IMR-90 (cell line): ENCODE results near the gene SPATS2L. TPM values are rescaled to one million over a fixed set of nuclear protein-coding genes. Genes with fewer than 3 reads are reported as not detected.
A peak's percentile ranks its signal among the peaks of the same experiment; 100 is the strongest.

Source experiments
- ATAC-seq: fragments of 200-7000 bp; cut with Tn5 transposase; 2 replicates; pipeline ENCODE4 v1.9.1; 2020; ENCODE audit warnings: low read depth, mild to moderate bottlenecking, moderate library complexity
- BruUV-seq: library from RNA; stranded (reverse); fragments of 400-500 nt; replicated peaks from 2 replicates; lab custom pipeline; 2021; lab: Mats Ljungman, UMichigan
- CTCF ChIA-PET: fragments of 300-600 bp; formaldehyde crosslinking; extraction: SDS; loops from one replicate; lab custom pipeline; 2021; ENCODE audit warnings: antibody characterized with exemption; lab: Yijun Ruan, JAX
- POLR2A ChIA-PET: fragments of 300-600 bp; sonication (Branson Sonifier 250); formaldehyde crosslinking; loops from one replicate; lab custom pipeline; 2022; ENCODE audit warnings: antibody characterized with exemption; ENCODE audit not compliant: unreplicated experiment; lab: Charles Lee
- DNase-seq: peaks from one replicate; pipeline ENCODE4 v3.0.0; 2013
- H2AFZ ChIP-seq: replicated peaks from 2 replicates; pipeline ENCODE3; 2013; ENCODE audit warnings: low read length, mild to moderate bottlenecking; ENCODE audit not compliant: poor library complexity
- H2AK5ac ChIP-seq: 2 replicates; pipeline ENCODE4 v1.6.1; 2013; ENCODE audit warnings: low read depth, low read length, inconsistent platforms
- H2AK9ac ChIP-seq: replicated peaks from 2 replicates; pipeline ENCODE3; 2013; ENCODE audit warnings: mild to moderate bottlenecking, low read depth, low read length, moderate library complexity; ENCODE audit not compliant: poor library complexity
- H2BK120ac ChIP-seq: 2 replicates; pipeline ENCODE4 v1.6.1; 2013; ENCODE audit warnings: low read depth, low read length, inconsistent platforms
- H2BK15ac ChIP-seq: 3 replicates; pipeline ENCODE4 v1.6.1; 2013; ENCODE audit warnings: low read depth, low read length, inconsistent platforms
- H2BK20ac ChIP-seq: 2 replicates; pipeline ENCODE4 v1.6.1; 2013; ENCODE audit warnings: low read depth, mild to moderate bottlenecking, inconsistent platforms, low read length, moderate library complexity
- H2BK5ac ChIP-seq: 2 replicates; pipeline ENCODE4 v1.6.1; 2013; ENCODE audit warnings: mild to moderate bottlenecking, low read depth, low read length, inconsistent platforms; ENCODE audit not compliant: poor library complexity, severe bottlenecking
- H3K14ac ChIP-seq: replicated peaks from 2 replicates; pipeline ENCODE4 v1.6.1; 2013; ENCODE audit warnings: low read depth, low read length, inconsistent platforms
- H3K18ac ChIP-seq: 2 replicates; pipeline ENCODE4 v1.6.1; 2013; ENCODE audit warnings: low read depth, low read length, control low read depth
- H3K23ac ChIP-seq: 2 replicates; pipeline ENCODE4 v1.6.1; 2013; ENCODE audit warnings: low read depth, low read length, inconsistent platforms
- H3K27ac ChIP-seq: 2 replicates; pipeline ENCODE4 v1.5.1; 2013; ENCODE audit warnings: mild to moderate bottlenecking, control low read depth, low read length; ENCODE audit not compliant: insufficient read depth
- H3K27me3 ChIP-seq: 2 replicates; pipeline ENCODE4 v1.6.1; 2013; ENCODE audit warnings: low read length; ENCODE audit not compliant: control insufficient read depth, insufficient read depth
- H3K36me3 ChIP-seq: 2 replicates; pipeline ENCODE4 v1.6.1; 2013; ENCODE audit warnings: low read length, mixed read lengths; ENCODE audit not compliant: control insufficient read depth, insufficient read depth
- H3K4ac ChIP-seq: 2 replicates; pipeline ENCODE4 v1.6.1; 2013; ENCODE audit warnings: low read depth, low read length, inconsistent platforms
- H3K4me1 ChIP-seq: 2 replicates; pipeline ENCODE4 v1.6.1; 2013; ENCODE audit warnings: low read length, mixed read lengths; ENCODE audit not compliant: control insufficient read depth, insufficient read depth
- H3K4me2 ChIP-seq: 2 replicates; pipeline ENCODE4 v1.6.1; 2013; ENCODE audit warnings: low read depth, mild to moderate bottlenecking, control low read depth, low read length, moderate library complexity
- H3K4me3 ChIP-seq: 2 replicates; pipeline ENCODE4 v1.5.1; 2013; ENCODE audit warnings: low read depth, mild to moderate bottlenecking, control low read depth, low read length, moderate library complexity; ENCODE audit not compliant: insufficient read depth
- H3K56ac ChIP-seq: 2 replicates; pipeline ENCODE4 v1.6.1; 2013; ENCODE audit warnings: low read length, inconsistent platforms; ENCODE audit not compliant: insufficient read depth; ENCODE audit errors: extremely low read depth
- H3K79me1 ChIP-seq, 2 experiments: 2 replicates each; pipeline ENCODE4 v1.6.1; 2013; ENCODE audit warnings: low read length in 2 of 2, inconsistent platforms in 1 of 2, low read depth in 1 of 2
- H3K9ac ChIP-seq: 2 replicates; pipeline ENCODE4 v1.6.1; 2013; ENCODE audit warnings: low read depth, low read length, control low read depth
- H3K9me1 ChIP-seq: 2 replicates; pipeline ENCODE4 v1.6.1; 2013; ENCODE audit warnings: low read length, inconsistent platforms; ENCODE audit not compliant: insufficient read depth
- H3K9me3 ChIP-seq: 2 replicates; pipeline ENCODE4 v1.6.1; 2013; ENCODE audit warnings: low read length; ENCODE audit not compliant: control insufficient read depth, insufficient read depth
- H4K20me1 ChIP-seq: 2 replicates; pipeline ENCODE4 v1.6.1; 2013; ENCODE audit warnings: low read length, inconsistent platforms; ENCODE audit not compliant: insufficient read depth
- H4K5ac ChIP-seq: 2 replicates; pipeline ENCODE4 v1.6.1; 2013; ENCODE audit warnings: mild to moderate bottlenecking, low read depth, low read length, control low read depth
- H4K8ac ChIP-seq, 2 experiments: 2 replicates each; pipeline ENCODE4 v1.6.1; 2013; ENCODE audit warnings: low read depth in 2 of 2, low read length in 2 of 2, control low read depth in 1 of 2, inconsistent platforms in 1 of 2
- H4K91ac ChIP-seq: 2 replicates; pipeline ENCODE4 v1.6.1; 2013; ENCODE audit warnings: low read depth, low read length, inconsistent platforms; ENCODE audit not compliant: insufficient read depth
- MAZ ChIP-seq: IDR thresholded peaks from 2 replicates; pipeline ENCODE4 v1.6.1; 2012; ENCODE audit warnings: low read depth, mild to moderate bottlenecking, low read length, improper control_type of control experiment, moderate library complexity, borderline replicate concordance
- MXI1 ChIP-seq: IDR thresholded peaks from 2 replicates; pipeline ENCODE4 v1.6.1; 2012; ENCODE audit warnings: low read depth, mild to moderate bottlenecking, low read length, moderate library complexity, borderline replicate concordance
- POLR2A ChIP-seq: IDR thresholded peaks from 2 replicates; pipeline ENCODE4 v1.6.1; 2012; ENCODE audit warnings: mild to moderate bottlenecking, low read depth, low read length
- WGBS, 2 experiments: methylation state at CpG; one replicate each; pipeline versions ENCODE4 v1.1.5 to v1.1.7; 2013; ENCODE audit warnings: missing lambda C conversion rate in 2 of 2; ENCODE audit not compliant: insufficient read length in 1 of 2; ENCODE audit errors: extremely low coverage in 2 of 2; 5-methylcytosine and 5-hydroxymethylcytosine counted together
- dilution Hi-C: fragments of 300-500 bp; cut with HindIII; formaldehyde crosslinking; loops from one replicate; pipeline ENCODE4 v1.14.3; 2018; ENCODE audit warnings: low sequenced_read_pairs; ENCODE audit not compliant: unreplicated experiment
- in situ Hi-C: fragments of 300-500 bp; cut with MboI; formaldehyde crosslinking; loops from 3 replicates; pipeline ENCODE4 v1.14.3; 2019; ENCODE audit warnings: low sequenced_read_pairs, inconsistent platforms, mixed read lengths
- intact Hi-C: fragments of 100-400 bp; cut with micrococcal nuclease; formaldehyde crosslinking; loops from 2 replicates; pipeline ENCODE4 v1.10.0; 2022
- polyA plus RNA-seq, 3 experiments: library from polyadenylated mRNA; depleted of rRNA; stranded (reverse); fragments of >200 nt; gene quantifications; 2 replicates each; pipeline ENCODE4 v1.2.3, GENCODE V29; 2012; ENCODE audit warnings: low replicate concordance in 1 of 3
- total RNA-seq: library from RNA; depleted of rRNA; stranded (reverse); fragments of >200 nt; gene quantifications from 2 replicates; pipeline ENCODE4 v1.2.3, GENCODE V29; 2012

SPATS2L gene
- total and polyA plus RNA-seq, 2 of the 4 experiments (the other 2 are of a cell fraction), result 118 to 155 TPM

DNA sequence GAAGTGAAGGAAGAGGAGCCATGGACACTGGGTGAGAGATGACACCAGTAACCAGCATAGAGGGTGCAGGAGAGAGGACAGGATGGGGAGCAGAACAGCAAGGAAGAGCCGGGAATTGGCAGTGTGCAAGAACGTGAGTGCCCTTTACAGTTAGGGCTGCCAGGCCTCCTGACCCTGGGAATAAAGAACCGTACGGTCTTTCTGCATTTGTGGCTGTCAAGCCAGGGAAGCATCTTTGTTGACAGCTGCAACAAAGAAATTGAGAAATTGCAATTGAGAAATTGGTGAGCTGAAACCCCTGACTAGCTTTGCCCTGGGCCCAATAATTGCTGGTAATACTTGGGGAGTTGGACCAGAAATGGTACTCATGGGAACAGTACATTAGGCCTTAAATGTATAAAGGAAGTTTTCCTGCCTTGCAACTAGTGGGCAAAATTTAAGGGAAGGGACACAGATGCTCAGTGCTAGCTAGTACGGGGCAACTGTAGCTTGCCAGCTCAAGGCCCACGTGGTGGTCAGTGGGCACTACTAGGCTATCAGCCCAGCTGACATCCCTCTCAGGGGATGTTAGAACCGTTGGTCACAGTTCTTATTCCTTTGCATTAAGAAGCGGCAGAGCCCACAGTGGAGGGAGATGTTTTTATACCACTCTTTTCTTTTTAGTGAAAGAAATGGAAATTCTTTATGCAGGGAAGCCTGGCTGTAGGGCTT is 146.8 kb downstream of the SPATS2L start:
- Histone ChIP-seq H3K18ac (no peak overlapping the region), H3K4ac (no peak overlapping the region), H3K9me1 (peaks cover 24% of the 10 kb centered on the region), H4K5ac (no peak overlapping the region), H2AK9ac (no peak overlapping the region), H2BK15ac (no peak overlapping the region), H3K9ac (no peak overlapping the region), H4K91ac (no peak overlapping the region), H3K14ac (0 out of 2 replicates have a peak overlapping the region, but pooled peaks have one; percentile 14), H3K4me1 (peaks cover 10% of the 10 kb centered on the region), H3K4me2 (no peak overlapping the region), H2BK20ac (no peak overlapping the region), H3K79me1 (peaks cover 28 to 71% of the 10 kb centered on the region in 2 experiments), H3K9me3 (no peaks in the 10 kb centered on the region), H3K4me3 (no peak overlapping the region), H4K20me1 (peaks cover 12% of the 10 kb centered on the region), H3K23ac (no peak overlapping the region), H3K27me3 (no peaks in the 10 kb centered on the region), H3K56ac (no peak overlapping the region), H3K36me3 (peaks cover 33% of the 10 kb centered on the region), H4K8ac (no peak overlapping the region), H2BK5ac (no peak overlapping the region), H2BK120ac (no peak overlapping the region), H3K27ac (no peak overlapping the region), H2AFZ (no peak overlapping the region), H2AK5ac (no peak overlapping the region)
- TF ChIP-seq MXI1 (no peak), MAZ (no peak), POLR2A (no peak)
- dilution Hi-C loops, result no loop called here
- in situ Hi-C loops, result no loop called here
- WGBS, 2 experiments, result 87% methylated on average over 6 of the region's 8 CpGs; no CpG with 5 or more reads in 1 of the 2 experiments
- no TSS peak for BruUV-seq
- intact Hi-C loops, result no loop called here
- DNase-seq (no peak), ATAC-seq (no peak)
- POLR2A ChIA-PET, result no interaction called here
- CTCF ChIA-PET, result no interaction called here
